HG03066 (cell line): ENCODE results near the gene DNAJC4.

Experiments used
- ATAC-seq: cut with Tn5 transposase; IDR thresholded peaks from one replicate; pipeline ENCODE4 v1.9.1; 2021; ENCODE audit warnings: low read depth; ENCODE audit not compliant: unreplicated experiment

Gene DNAJC4, protein sequence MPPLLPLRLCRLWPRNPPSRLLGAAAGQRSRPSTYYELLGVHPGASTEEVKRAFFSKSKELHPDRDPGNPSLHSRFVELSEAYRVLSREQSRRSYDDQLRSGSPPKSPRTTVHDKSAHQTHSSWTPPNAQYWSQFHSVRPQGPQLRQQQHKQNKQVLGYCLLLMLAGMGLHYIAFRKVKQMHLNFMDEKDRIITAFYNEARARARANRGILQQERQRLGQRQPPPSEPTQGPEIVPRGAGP

DNA sequence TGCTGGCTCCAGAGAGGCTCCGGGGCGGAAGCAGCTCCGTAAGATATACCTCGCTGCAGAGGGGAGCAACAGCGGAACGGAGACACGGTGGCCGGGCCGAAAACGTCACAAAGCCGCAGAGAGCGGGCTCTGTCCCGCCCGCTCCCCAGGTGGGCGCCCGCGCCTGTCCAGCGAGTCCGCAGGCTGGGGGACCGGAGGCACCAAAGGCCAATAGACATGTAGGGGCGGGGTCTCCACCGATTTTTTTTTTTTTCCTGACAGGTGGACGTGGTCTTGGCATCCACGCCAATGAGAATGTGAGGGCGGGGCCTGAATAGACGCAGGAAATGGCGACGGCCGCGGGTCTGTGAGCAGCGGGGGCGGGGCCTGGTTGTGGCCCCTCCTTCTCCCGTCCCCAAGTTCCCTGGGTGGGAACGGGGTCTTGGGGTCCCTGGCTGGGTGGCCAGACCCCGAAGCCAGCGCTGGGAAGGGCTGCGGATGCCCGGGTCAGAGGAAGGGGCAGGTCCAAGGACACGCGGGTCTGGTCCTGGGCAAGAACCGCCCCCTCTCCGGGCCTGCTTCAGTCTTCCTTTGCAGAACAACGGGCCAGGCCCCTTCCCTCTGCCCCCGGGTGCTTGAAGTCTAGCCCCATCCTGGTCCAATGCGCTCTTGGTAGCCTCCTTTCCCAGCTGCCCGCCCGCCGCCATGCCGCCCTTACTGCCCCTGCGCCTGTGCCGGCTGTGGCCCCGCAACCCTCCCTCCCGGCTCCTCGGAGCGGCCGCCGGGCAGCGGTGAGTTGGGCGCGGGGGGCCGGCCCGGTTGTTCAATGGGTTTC lies at the start of gene DNAJC4:
Gene DNAJC4 (plus strand): TSS at position 378 of the 814 bp plus-strand sequence. CDS start 307 bp downstream, at position 685.
- peak; percentile 32 for ATAC-seq

DNA sequence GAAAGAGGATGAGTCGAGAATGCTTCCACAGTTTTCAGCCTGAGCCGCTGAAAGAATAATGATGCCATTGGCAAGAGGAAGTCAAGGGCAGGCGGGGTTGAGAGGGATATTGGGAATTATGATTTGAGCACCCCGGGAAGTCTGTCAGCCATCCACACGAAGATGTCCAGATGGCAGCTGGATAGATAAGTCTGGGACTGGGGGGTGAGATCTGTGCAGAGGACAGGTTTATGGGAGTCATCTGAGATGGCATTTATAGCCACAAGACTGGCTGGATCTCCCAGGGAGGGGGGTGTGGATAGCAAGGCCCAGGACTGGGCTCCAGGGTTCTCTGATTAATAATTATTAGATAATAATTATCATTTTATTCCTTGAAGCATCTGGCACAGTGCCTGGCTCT lies 49.5 kb upstream of the DNAJC4 start:
- ATAC-seq = no peak

DNA sequence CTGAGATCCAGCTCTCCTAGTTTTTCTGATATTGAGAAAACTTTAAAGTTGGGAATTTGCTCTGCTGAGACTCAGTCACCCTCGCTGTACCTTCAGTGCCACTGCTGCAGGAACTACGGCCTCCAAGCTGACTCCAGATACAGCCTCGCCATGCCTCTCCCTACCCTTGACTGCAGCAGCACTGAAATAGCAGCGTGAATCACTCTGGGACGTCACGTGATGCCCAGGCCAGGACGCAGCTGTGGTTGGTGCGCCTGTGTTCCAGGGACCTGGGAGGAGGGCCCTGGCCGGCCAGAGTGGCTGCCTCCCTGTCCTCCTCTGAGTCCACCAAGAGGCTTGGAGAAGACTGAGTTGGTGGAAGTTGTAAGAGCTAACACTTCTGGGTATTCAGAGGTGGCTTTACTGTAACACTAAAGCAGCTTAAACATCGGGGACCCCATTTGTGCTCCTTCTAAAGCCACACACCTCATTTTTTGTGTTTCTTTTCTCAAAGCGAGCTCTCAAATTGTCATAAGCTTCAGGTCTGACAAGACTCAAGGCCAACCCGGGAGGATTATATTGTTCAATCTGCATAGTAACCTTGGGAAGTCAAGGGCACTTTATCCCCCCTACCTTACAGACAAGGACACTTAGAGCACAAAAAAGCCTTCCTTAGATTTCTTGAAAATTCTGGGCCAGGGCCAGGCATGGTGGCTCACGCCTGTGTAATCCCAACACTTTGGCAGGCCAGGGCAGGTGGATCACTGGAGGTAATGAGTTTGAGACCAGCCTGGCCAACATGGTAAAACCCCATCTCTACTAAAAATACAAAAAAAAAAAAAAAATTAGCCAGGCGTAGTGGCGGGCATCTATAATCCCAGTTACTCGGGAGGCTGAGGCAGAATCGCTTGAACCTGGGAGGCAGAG lies 48.6 kb upstream of the DNAJC4 start:
- ATAC-seq = no peak

DNA sequence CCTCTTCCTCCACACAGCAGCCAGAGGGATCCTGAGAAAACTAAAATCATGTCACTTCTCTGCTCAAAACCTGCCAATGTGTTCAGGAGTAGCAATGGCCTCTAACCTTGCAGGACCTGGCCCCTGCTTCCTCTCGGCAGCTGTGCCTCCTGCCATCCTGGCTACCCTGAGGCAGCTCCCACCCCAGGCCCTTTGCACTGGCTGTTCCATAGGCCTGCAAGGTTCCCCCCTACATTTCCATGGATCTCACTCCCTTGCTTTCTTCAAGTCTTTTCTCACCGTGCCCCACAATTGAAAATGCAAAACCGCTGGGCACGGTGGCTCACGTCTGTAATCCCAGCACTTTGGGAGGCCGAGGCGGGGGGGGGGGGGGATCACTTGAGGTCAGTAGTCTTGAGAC lies 46.5 kb upstream of the DNAJC4 start:
- ATAC-seq = no peak

DNA sequence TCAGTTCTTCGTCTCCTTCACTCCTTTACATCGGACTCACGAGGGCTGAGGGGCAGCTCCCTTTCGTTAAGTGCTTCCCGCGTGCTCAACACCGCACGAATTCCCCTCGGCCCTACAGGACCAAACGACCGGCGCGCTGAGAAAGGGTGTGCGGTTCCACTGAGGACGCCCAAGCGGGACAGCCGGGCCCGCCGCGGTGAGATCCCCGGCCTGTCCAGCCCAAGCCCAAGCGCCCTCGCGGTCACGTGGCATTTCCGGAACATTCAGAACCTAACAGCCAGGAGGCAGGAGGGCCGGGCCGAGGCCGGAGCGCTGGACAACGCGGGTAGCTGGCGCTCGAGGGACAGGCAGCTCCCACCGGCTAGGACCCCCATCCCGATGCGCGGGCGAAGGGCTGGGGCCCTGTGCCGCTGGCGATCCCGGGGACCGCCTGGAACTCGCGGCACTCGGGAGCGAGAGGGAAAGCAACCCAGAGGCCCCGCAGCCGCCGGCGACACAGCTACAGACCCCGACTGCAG lies 45.1 kb upstream of the DNAJC4 start:
- ATAC-seq = peak; percentile 18

DNA sequence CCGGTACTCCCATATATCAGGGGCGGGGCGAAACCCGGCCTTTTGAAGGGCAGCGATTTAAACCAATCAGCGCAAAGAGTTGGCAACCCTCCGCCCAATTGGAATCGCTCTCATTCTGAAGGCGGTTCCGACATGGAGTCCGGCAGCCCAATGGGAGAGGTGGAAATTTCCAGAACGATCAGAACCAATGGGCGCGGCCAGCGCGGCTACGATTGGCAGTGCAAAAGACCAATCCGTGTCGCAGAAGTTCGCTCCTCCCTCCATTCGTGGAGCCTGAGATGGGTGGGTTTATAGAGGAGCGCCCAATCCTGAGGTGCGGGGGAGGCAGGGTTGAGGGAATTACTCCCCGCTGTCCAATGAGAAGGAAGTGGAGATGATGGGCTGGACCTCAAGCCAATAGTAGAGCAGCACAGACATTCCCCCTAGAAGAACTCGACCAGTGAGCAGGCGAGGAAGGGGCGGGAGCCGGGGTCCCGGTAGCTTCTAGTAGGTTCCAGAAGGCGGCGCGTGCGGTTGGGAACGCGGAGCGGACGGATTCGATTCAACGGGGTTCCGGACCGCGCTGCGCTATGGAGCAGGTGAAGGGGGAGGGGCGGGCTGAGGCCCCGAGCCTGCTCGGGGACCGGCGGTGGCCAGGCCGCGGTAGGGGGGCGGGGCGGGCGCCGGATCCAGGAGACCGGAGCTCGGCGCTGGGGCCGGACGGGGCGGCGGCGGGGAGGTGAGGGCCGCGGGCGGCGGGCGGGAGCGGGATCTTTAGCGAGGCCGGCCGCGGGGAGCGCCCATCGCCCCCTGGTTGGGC lies 44.5 kb upstream of the DNAJC4 start, which contains the start of gene STIP1:
Gene STIP1 (plus strand): TSS at position 479 of the 799 bp plus-strand sequence. CDS start 91 bp downstream, at position 570.
- peak; percentile 80 for ATAC-seq

DNA sequence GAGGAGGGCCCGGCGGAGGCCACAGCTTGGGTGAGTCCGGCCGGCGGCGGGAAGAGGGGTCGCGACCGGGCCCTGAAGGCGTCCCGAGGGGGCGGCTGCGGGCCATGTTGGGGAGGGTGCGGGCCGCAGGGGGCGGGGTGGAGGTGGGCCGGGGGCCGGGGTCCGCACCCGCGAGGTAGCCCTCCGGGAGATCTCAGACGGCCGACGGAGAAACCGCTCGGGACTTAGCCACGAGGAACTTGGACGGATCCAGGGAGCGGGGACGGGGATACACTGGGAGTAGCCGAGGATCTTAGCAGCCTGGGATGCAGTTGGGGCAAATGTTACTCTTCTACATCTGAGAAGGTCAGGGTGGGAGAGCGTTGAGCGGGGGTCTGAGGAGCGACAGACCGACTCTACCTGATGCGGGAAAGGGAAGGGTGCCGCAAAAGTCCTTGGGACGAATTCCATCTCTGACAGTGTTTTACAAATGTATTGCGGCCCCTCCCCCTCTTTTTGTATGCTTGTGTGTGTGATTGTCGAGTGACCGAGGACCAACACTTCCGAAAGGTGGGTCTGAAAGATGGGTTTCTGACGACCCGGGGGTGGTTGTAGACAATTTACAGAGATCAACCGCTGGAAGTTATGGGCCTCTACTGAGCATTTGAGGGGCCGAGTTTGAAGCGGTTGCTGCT lies 43.7 kb upstream of the DNAJC4 start:
- no peak for ATAC-seq

DNA sequence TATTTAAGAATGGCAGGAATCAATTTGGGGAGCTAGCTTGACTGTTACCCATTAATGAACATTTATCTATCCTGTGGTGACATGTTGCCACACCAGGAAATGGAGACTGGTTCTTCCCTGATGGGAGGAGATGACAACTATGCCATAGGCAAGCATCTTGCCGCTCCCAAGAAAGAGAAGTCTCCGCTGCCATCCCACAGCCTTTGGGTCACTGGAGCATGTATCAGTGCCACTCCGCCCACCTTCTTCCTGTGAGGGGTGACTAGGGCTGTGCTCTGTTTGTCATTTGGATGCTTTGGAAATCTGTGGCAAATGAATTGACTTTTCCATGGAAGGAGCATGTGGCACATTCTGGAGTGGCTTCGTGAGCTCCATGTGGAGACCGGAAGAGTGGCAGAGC lies 37.9 kb upstream of the DNAJC4 start:
- no peak for ATAC-seq

DNA sequence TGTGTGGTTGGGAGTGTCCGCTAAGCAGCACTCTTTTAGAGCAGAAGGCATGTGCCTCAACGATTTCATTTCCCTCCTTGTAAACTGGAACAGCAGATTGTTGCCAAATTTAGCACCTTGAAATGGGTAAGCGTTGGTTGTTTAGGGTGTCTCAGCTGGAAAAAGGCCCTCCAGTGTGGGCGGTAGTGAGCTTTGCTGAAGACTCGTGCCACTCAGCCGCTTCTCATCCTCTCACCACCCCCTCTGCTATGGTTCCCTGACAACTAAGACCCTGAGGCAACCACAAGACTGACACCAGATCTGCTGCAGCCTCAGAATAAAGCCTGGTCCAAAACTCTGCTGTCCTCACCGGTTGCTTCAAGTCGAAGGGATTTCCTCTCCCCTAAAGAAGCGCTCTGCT lies 33.7 kb upstream of the DNAJC4 start:
- no peak for ATAC-seq

DNA sequence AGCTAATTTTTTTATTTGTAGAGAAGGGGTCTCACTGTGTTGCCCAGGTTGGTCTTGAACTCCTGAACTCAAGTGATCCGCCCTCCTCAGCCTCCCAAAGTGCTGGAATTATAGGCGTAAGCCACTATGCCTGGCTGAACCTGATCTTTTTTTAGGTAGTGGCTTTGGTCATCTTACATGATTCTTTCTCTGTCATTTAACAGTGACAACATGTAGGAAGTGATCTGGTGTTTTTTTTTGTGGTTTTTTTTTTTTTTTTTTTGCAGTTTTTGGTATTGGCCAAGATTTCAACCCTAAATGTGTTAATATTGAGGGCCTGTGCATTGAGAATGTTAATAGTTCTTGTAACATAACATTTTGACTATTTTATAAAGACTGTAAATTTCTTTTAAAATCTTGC lies 31.8 kb upstream of the DNAJC4 start:
- ATAC-seq = no peak

DNA sequence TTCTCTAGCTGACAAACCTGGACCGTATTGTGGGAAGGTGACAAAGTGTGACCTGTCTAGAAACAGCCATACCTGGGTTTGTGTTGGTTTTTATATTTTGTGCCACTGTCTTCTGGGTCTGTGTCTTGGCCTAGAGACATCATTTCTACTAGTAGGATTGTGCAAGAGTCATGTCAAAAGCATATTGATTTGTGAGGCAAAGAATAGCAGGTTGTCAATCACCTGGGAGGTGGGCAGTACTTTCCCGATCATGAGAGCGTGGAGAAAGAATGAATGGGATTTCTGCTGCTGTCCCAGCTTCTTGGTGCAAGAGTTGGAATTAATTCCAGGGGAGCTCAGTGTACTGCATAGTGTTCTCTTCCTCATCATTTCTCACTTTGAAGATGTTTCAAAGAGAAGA lies 28.8 kb upstream of the DNAJC4 start:
- no peak for ATAC-seq

DNA sequence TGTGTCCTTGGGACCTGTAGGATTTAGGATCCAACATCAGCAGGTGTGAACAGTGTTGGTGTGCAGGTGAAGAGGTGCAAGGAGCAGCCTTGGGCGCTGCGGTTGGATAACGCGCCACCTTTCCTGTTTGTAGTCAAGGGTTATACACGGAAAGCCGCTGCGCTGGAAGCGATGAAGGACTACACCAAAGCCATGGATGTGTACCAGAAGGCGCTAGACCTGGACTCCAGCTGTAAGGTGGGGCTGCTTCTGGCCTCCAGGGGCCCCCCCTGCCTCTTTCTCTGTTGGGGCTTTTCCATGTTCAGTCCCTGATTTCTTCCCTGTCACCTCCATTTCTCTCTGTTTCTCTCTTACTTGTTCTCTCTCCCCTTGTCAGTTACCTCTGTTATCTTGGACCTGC lies 27.4 kb upstream of the DNAJC4 start:
- no peak for ATAC-seq

DNA sequence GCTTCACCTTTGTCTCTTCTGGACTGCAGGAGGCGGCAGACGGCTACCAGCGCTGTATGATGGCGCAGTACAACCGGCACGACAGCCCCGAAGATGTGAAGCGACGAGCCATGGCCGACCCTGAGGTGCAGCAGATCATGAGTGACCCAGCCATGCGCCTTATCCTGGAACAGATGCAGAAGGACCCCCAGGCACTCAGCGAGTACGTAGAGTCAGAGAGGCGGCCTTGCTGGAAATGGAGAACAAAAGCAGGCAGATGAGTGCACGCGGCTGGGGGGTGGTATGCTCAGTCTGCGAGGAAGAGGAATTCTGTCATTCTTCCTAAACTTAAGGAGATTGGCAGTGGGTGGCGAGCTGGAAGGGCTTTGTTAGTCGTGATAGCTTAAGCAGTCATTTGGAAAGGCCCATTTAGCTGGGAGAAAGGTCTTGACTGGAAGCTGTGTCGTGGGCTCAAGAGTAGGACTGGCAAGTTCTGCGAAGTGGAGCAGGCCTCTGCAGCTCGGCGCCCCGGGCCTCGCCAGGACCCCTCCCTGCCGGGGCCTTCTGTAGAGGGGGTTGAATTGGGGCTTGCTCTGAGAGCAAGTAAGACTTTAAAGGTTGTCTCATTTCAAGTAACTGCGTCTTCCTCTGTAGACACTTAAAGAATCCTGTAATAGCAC lies 26.8 kb upstream of the DNAJC4 start:
- ATAC-seq = no peak

DNA sequence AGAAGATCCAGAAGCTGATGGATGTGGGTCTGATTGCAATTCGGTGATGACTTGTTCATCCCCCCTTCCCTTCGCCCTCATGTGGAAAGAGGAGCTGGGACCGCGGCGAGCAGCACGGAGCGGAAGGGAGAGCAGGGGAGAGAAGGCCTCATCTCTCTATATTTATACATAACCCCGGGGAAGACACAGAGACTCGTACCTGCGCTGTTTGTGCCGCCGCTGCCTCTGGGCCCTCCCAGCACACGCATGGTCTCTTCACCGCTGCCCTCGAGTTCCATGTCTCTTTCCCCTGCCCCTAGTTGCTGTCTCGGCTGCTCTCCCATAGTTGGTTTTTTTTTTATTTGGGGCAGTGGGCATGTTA lies 26.3 kb upstream of the DNAJC4 start:
- ATAC-seq = no peak

DNA sequence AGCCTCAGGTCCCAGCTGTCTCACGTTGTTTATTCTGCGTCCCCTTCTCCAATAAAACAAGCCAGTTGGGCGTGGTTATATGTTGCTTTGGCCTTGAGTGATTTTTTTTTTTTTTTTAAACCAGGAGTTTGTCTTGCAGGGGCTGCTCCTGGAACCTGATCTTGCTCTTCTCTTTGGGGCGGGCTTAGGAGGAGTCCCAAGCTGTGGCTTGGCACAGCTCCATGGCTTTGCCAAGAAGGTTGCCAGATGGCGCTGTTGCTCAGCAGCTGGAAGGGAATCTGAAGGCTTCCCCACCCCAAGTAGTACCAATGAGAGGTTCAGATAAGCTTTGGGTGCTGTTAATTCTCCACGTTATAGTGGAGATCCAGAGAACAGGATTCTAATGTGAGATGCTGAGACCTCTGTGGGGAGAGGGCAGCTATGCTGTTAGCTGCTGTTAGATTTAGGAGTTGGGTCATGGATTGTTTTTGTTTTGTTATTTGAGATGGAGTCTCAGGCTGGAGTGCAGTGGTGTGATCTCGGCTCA lies 25.8 kb upstream of the DNAJC4 start:
- ATAC-seq = no peak

DNA sequence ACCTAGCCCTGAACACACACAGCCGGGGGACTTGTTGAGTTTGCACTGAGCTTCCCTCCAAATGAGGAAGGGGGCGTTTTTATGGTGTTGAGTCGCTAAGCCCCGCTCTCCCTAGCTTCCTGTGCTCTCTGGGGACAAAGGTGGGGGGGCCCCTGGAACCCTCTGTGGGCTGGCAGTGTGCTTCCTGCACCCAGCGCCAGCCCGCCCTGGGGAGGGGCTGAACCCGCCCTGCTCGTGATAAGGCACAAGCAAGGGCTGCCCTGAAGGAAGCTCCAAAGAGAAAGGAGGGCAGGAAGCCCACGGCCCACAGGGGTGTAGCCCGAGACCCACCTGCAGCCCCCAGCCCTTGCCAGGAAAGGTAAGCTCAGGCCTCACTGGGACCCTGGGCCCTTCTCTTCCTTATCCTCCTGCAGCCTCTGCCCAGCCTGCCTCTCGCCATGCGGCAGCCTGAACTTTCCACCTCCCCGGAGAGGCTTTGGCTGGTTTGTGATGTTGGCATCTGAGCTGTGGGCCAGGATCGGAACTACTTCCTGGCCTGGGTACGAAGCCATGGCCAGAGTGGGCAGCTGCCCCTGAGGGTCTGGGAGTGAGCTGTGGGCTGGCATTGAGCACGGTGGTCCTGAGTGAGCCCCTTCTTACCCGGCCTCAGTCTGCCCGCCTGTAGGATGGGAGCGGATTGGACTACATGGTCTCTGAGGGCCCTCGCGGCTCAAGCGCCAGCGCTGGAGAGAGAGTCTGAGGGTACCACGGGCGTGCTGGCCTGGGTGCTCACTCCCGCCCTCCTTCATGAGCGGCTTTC lies 23.7 kb upstream of the DNAJC4 start, which contains the start of gene FERMT3:
Gene FERMT3 (plus strand): TSS at position 265 of the 799 bp plus-strand sequence. CDS start 644 bp downstream, outside the sequence.
- no peak for ATAC-seq

DNA sequence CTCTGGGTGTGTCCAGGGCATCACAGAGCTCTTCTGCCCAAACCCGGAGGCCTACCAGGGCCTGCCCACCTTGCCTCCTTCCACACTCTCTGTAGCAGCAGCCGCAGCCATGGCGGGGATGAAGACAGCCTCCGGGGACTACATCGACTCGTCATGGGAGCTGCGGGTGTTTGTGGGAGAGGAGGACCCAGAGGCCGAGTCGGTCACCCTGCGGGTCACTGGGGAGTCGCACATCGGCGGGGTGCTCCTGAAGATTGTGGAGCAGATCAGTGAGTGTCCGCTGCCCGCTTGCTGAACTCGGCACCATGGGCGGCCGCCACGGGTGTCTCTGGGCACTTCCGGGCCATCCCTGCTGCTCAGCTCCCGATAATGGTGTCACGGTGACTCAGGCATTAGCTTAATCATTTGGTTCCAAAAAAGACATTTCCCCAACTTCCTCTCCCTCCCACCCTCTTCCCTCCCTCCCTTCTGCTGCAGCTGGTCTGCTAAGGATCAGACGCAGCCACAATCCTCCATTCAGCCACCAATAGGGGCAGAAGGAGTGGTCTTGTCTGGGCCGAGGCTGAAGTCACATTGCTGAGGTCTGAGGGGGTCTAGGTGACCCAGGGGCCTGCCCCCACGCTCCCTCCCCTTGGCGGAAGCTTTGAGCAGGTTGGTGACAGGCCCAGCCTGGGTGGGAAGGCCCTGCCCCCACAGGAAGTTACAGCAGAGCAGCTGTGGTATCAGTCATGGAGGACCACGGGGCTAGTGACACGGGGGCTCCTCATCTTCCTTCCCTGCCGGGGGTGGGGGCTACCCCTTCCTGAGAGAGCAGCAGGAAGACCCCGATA lies 22.9 kb upstream of the DNAJC4 start:
- ATAC-seq = peak; percentile 43
